Measurements from ENCODE around the gene PEA15. TPM values are rescaled to one million over a fixed set of nuclear protein-coding genes. Genes with fewer than 3 reads are reported as not detected.
A peak's percentile ranks its signal among the peaks of the same experiment; 100 is the strongest.

PEA15 gene
- polyA plus RNA-seq, 3 donors = 86.8 to 117 (median 99.7) TPM

GRCh38 chr1:160257411-160258015 lies 52.3 kb downstream of the PEA15 start:
- DNase-seq (ENCODE audit: extremely low read depth in 1 of 11, low read depth in 9 of 11, low spot score in 4 of 11) = no peak

DNA sequence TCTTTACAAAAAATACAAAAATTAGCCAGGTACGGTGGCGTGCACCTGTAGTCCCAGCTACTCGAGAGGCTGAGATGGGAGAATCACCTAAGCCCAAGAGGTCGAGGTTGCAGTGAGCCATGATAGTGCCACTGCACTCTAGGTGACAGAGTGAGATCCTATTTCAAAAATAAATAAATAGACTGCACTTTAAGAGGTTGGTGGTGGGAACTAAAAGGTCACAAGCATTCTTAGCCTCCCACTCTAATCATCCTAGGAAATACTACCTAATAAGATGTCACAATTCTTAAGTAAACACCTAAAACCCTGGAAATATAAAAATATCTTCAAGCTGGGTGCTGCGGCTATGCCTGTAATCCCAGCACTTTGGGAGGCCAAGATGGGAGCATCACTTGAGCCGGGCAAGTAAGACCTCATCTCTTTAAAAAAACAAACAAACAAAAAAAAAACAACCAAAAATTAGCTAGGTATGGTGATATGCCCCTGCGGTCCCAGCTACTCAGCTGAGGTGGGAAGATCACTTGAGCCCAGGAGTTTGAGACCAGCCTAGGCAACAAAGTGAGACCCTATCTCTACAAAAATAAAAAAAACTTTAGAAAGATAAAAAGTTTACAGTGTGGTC lies 53.1 kb downstream of the PEA15 start:
- DNase-seq (ENCODE audit: extremely low read depth in 1 of 11, low read depth in 9 of 11, low spot score in 4 of 11) = no peak

GRCh38 chr1:160260406-160261382 lies 55.5 kb downstream of the PEA15 start:
- DNase-seq (ENCODE audit: extremely low read depth in 1 of 11, low read depth in 9 of 11, low spot score in 4 of 11) = peak; percentile 83 to 97 (median 91)

GRCh38 chr1:160261556-160261892 lies 56.3 kb downstream of the PEA15 start:
- peak in 8 of 11 donors; percentile 37 to 64 (median 59) for DNase-seq (ENCODE audit: extremely low read depth in 1 of 11, low read depth in 9 of 11, low spot score in 4 of 11)

DNA sequence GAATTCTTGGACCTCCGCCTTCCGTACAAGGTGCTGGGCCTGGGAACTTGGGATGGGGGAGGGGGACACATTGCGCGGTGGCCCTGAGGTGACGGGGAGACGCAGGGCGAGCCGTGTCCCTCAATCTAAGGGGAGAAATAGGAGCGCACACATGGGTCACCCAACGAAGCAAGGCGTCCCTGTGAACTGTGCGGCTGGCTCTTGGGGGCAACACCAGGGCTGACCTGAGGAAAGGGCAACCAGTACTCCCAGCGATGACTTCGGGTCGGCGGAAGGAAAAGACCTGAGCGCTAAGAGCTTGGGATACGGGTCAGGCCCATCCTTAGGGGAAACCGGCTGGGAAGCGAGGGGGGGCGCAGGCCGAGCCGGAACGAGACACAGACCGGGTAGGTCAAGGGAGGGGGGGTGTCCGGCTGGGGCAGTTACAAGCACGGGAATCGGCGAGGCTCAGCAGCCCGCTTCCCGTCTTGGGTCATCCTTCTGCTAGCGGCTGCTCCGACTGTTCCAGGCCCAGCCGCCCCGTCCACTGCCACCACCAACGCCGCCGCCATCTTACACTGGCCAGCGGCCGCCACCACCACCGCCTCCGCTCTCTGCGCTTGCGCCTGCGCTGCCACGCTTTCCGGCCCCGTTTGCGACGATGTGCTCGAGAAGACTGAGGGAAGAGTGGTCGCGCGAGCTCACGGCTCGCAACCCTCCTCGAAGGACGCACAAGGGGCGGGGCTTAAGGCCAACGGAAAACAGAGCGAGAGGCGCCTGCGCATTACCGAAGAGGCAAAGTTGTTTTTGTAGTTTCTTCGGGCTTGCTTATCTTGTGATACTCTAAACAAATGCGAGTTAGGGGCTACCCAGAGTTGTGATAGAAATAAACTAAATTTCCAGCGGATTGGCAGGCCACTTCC lies 57.0 kb downstream of the PEA15 start, which contains the start of gene DCAF8:
DCAF8 (minus strand) TSS at position 657 of the 902 bp plus-strand sequence. CDS start 18,541 bp downstream, outside the sequence.
- DNase-seq (ENCODE audit: extremely low read depth in 1 of 11, low read depth in 9 of 11, low spot score in 4 of 11) = peak; percentile 94 to 99 (median 98)

DNA sequence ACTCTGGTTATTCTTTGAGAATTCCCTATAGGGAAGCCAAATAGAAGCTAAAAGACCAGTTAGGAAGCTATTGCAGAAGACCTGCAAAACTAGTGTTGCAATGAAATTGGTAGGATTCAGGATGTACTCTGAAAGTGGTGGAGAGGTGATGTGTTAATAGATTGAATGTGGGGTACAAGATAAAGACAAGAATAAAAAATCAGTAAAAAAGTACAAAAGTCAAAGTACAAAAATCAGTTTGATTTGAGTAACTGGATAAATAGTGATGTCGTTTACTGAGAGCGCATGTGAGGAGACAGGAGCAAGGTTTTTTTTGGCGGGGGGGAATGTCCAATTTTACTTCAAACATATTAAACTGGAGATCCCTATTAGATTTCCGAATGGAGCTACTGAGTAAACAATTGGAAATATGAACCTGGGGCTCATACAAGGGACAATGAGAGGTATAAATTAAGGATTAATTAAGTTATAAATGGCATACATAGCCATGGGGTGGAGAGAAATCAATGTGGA lies 59.7 kb downstream of the PEA15 start:
- DNase-seq (ENCODE audit: extremely low read depth in 1 of 11, low read depth in 9 of 11, low spot score in 4 of 11) = no peak

Other genes starting within 250 kb of the PEA15 start
- 10 to 100 TPM; 11.7 to 13.0 (median 12.4) TPM for gene PIGM, start 173.4 kb upstream of the PEA15 start, polyA plus RNA-seq (ENCODE audit: insufficient read length in 3 of 3)
- 10 to 100 TPM; 19.8 to 25.3 (median 20.0) TPM for gene KCNJ10, start 135.2 kb upstream of the PEA15 start, polyA plus RNA-seq (ENCODE audit: insufficient read length in 3 of 3)
- under 1 TPM; 0.05 to 0.13 (median 0.09) TPM for gene KCNJ9, start 123.8 kb upstream of the PEA15 start, polyA plus RNA-seq (ENCODE audit: insufficient read length in 3 of 3)
- gene IGSF8, start 106.8 kb upstream of the PEA15 start, polyA plus RNA-seq (ENCODE audit: insufficient read length in 3 of 3) = 10 to 100 TPM; 26.0 to 40.5 (median 37.1) TPM
- 1 to 10 TPM; 4.2 to 4.9 (median 4.7) TPM for gene ATP1A2, start 89.6 kb upstream of the PEA15 start, polyA plus RNA-seq (ENCODE audit: insufficient read length in 3 of 3)
- gene ATP1A4, start 53.8 kb upstream of the PEA15 start, polyA plus RNA-seq (ENCODE audit: insufficient read length in 3 of 3) = under 1 TPM; 0.11 to 0.32 (median 0.12) TPM
- gene CASQ1, start 14.8 kb upstream of the PEA15 start, polyA plus RNA-seq (ENCODE audit: insufficient read length in 3 of 3) = under 1 TPM; 0.20 to 0.65 (median 0.33) TPM
- 100 to 1,000 TPM; 200 to 285 (median 205) TPM for gene DCAF8, start 57.2 kb downstream of the PEA15 start, polyA plus RNA-seq (ENCODE audit: insufficient read length in 3 of 3)
- gene PEX19, start 79.7 kb downstream of the PEA15 start, polyA plus RNA-seq (ENCODE audit: insufficient read length in 3 of 3) = 10 to 100 TPM; 79.0 to 88.5 (median 80.8) TPM
- gene COPA, start 137.9 kb downstream of the PEA15 start, polyA plus RNA-seq (ENCODE audit: insufficient read length in 3 of 3) = 100 to 1,000 TPM; 157 to 174 (median 165) TPM
- 100 to 1,000 TPM; 150 to 170 (median 150) TPM for gene NCSTN, start 138.0 kb downstream of the PEA15 start, polyA plus RNA-seq (ENCODE audit: insufficient read length in 3 of 3)
- gene NHLH1, start 161.7 kb downstream of the PEA15 start, polyA plus RNA-seq (ENCODE audit: insufficient read length in 3 of 3) = under 1 TPM; 0.09 to 0.24 (median 0.12) TPM
- gene VANGL2, start 195.2 kb downstream of the PEA15 start, polyA plus RNA-seq (ENCODE audit: insufficient read length in 3 of 3) = 10 to 100 TPM; 31.7 to 35.3 (median 35.0) TPM